Activated naive CD4-positive, alpha-beta T cell treated with anti-CD3 and anti-CD28 coated beads, Interleukin-2, amount 50 U/mL, for 72 hours (primary cell): ENCODE measurements around the gene COA1. TPM values are rescaled to one million over a fixed set of nuclear protein-coding genes. Genes with fewer than 3 reads are reported as not detected.
"Not testable (repeated sequence)": the region's sequence is repeated elsewhere in the genome, so short reads cannot be mapped to it uniquely, and the experiment has no call there.

Experiments
- ATAC-seq, 2 donors: fragments of 150-1000 bp; cut with Tn5 transposase; 2 replicates each; pipeline ENCODE4 v1.10.0; 2021; ENCODE audit warnings: mild to moderate bottlenecking in 2 of 2, moderate library complexity in 2 of 2
- DNase-seq, 2 donors: peaks; one replicate each; pipeline ENCODE4 v3.0.0; 2021 to 2022; ENCODE audit warnings: low spot score in 2 of 2
- H3K27ac Mint-ChIP-seq, 2 donors: one replicate each; pipeline ENCODE4 v1.8.0; 2022; ENCODE audit warnings: mild to moderate bottlenecking in 2 of 2, mixed read lengths in 2 of 2
- H3K36me3 Mint-ChIP-seq, 2 donors: one replicate each; pipeline ENCODE4 v1.8.0; 2022; ENCODE audit warnings: mixed read lengths in 2 of 2
- H3K9me3 Mint-ChIP-seq, 2 donors: one replicate each; pipeline ENCODE4 v1.8.0; 2022; ENCODE audit warnings: mixed read lengths in 2 of 2
- total RNA-seq, 2 donors: library from RNA; stranded (reverse); gene quantifications; one replicate each; pipeline ENCODE4 v1.2.3, GENCODE V29; 2022

Gene COA1
- total RNA-seq, 2 donors from 2014 or later: 31.9 to 72.4 TPM

DNA sequence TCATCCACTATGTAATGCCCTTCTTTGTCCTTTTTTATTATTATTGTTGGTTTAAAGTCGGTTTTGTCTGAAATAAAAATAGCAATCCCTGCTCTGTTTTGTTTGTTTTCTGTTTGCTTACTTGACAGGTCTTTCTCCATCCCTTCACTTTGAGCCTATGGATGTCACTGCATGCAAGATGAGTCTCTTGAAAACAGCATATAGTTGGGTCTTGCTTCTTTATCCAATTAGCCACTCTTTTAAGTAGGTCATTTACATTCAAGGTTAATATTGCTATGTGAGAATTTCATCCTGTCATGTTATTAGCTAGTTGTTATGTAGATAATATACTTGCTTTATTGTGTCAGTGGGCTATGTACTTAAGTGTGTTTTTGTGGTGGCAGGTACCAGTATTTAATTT is 25.8 kb downstream of the COA1 start:
- Mint-ChIP-seq H3K36me3 (peaks cover 10 to 32% of the 10 kb centered on the region in 2 donors), H3K9me3 (peaks cover 0 to 3% of the 10 kb centered on the region in 2 donors), H3K27ac (no peak overlapping the region)
- no peak for ATAC-seq
- no peak for DNase-seq

DNA sequence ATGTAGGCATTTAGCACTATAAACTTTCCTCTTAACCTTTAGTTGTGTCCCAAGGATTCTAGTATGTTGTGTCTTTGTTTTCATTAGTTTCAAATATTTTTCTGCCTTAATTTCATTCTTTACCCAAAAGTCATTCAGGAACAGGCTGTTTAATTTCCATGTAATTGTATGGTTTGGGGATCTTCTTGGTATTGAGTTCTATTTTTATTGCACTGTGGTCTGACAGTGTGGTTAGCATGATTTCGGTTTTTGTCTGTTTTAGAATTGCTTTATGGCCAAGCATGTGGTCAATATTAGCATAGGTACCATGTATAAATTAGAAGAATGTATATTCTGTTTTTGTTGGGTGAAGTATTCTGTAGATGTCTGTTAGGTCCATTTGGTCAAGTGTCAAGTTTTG is 26.3 kb downstream of the COA1 start:
- Mint-ChIP-seq H3K9me3 (no peaks in the 10 kb centered on the region), H3K27ac (no peak overlapping the region), H3K36me3 (peaks cover 10 to 26% of the 10 kb centered on the region in 2 donors)
- ATAC-seq: no peak
- DNase-seq: no peak

DNA sequence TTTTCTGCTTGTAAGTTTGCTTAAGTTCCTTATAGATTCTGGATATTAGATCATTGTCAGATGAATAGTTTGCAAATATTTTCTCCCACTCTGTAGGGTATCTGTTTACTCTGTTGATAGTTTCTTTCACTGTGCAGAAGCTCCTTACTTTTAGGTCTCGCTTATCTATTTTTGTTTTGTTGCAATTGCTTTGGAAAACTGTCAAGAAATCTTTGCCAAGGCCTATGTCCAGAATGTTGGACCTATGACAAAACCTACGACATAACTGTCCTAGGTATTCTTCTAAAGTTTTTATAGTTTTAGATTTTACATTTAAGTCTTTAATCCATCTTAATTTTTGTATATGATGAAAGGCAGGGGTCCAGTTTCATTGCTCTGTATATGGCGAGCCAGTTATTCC is 27.4 kb downstream of the COA1 start:
- no peak for DNase-seq
- H3K36me3 Mint-ChIP-seq: peaks cover 10 to 16% of the 10 kb centered on the region in 2 donors
- no peaks in the 10 kb centered on the region for H3K9me3 Mint-ChIP-seq

DNA sequence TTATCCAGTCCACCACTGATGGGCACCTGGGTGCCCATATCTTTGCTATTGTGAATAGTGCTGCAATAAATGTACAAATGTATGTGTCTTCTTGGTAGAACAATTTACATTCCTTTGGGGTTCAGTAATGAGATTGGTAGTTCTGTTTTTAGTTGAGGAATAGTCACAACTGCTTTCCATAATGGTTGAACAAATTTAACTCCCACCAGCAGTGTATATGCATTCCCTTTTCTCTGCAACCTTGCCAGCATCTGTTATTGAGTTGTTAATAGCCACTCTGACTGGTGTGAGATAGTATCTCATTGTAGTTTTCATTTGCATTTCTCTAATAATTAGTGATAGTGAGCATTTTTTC is 27.8 kb downstream of the COA1 start:
- ATAC-seq: no peak
- H3K36me3 Mint-ChIP-seq: peaks cover 10 to 16% of the 10 kb centered on the region in 2 donors
- DNase-seq: no peak
- no peak overlapping the region for H3K27ac Mint-ChIP-seq
- H3K9me3 Mint-ChIP-seq: no peaks in the 10 kb centered on the region

More for the DNA sequence above, 27.4 kb downstream of the COA1 start:
- H3K27ac Mint-ChIP-seq: no peak overlapping the region
- no peak for ATAC-seq

DNA sequence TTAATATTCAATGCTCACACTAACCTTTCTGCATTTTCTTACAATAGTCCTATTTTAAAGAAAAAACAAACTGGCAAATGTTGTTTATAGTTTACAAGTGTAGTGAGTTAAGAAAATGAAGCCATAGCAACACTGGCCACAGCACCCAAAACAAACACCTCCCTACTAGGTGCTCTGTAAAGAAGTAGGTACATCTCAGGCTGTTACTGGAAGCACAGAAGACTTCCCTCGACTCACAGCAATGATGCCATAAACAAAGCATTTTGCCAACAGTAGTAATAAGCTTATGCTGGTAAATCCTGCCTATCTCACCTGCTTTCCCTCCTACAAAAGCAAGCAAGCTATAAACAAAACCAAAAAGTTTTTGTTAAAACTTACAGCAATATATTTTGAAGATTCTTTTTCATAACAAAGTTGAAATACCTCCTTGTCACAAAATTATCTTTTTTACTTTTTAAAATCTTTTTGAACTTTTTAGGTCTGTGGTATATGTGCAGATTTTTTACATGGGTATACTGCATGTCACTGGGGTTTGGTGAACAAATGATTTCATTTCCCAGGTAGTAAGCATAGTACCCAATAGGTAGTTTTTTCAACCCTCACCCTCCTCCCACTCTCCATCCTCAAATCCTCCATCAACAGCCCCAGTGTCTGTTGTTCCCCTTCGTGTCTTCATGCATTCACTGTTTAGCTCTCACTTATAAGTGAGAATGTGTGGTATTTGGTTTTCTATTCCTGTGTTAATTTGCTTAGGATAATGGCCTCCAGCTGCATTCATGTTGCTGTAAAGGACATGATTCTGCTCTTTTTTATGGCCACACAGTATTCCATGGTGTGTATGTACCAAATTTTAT is 28.4 kb downstream of the COA1 start:
- no peaks in the 10 kb centered on the region for H3K9me3 Mint-ChIP-seq
- peak overlapping the region in 1 of 2 donors; percentile 9 for H3K27ac Mint-ChIP-seq
- H3K36me3 Mint-ChIP-seq: peaks cover 10 to 15% of the 10 kb centered on the region in 2 donors
- DNase-seq: no peak
- ATAC-seq: peak in 1 of 2 donors; percentile 41

DNA sequence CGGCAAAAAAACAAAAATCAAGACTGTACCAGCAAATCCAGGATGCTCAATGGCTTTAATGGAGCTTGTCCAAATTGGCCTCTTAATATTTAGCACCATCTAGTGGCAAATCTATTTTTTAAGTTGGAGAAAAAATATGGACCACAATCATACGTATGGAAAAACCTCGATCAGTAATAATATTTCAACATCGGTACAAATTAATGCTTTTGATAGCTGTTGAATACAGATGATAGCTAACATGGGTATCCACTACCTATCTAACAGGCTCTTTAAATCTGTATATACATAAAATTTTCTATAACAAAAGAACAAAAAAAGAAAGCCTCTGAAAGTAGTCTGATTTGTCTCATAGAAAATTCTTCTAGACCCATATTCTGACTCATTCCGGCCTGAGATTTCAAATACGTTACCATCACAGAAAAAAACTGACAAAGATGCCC is 29.2 kb downstream of the COA1 start:
- DNase-seq (no peak), ATAC-seq (peak; percentile 33 to 62)
- H3K27ac Mint-ChIP-seq: no peak overlapping the region
- H3K9me3 Mint-ChIP-seq: no peaks in the 10 kb centered on the region
- H3K36me3 Mint-ChIP-seq: peaks cover 8 to 10% of the 10 kb centered on the region in 2 donors

DNA sequence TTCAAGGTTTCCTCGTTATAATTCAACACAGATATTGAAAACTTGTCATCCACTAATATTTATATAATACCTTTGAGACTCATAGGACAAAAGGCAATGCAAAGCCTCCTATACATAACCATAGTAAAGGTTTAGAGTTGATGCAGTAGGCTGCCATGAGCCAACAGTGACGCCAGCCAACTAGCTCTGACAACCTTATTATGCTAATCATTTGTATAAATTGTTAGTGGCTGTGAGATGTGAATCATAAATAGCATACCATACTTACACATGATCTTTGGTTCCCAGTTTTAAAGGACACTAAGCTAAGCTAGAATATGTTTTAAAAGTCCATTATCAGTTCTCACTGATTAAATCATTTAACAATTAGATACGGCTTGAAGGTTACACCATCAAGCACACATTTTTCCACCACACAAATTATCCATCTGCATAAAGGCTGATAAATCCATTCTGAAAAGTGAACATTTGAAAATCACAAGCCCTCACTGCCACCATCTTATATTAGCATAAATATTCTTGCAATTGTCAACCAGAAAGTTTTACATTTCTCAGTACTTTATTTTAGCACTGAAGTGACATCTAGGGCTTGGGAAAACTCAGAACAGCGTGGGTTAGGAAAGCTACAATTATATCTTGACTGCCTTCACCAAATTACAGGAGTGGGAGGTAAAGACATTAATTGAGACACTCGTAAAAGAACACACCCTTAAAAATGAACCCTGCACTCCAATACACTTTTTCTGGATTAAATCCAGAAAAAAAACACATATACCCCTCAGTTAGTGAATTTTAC is 30.7 kb downstream of the COA1 start:
- no peak overlapping the region for H3K27ac Mint-ChIP-seq
- peak in 1 of 2 donors; percentile 48 for ATAC-seq
- H3K36me3 Mint-ChIP-seq: no peaks in the 10 kb centered on the region
- no peaks in the 10 kb centered on the region for H3K9me3 Mint-ChIP-seq
- DNase-seq: no peak

DNA sequence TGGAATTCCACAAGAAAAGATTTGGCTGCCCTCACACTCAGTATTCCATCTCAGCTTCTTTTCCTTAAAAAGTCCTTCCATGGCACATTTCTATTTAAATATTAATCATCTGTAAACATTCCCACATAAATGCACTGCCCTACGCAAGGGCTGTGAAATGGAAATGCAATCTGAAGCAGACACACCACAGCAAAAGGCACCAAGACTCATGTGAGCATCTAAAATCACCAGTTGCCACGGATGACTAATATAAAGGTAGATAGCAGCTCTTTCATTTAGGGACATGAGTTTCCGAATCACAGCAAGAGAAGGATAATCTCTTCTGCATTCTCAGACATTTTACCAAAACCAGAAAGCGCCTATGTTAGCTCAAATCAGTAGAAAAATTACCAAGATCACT is 31.6 kb downstream of the COA1 start:
- DNase-seq (no peak), ATAC-seq (peak; percentile 65 to 76)
- H3K27ac Mint-ChIP-seq: peak overlapping the region in 1 of 2 donors; percentile 33
- H3K9me3 Mint-ChIP-seq: no peaks in the 10 kb centered on the region
- H3K36me3 Mint-ChIP-seq: no peaks in the 10 kb centered on the region

DNA sequence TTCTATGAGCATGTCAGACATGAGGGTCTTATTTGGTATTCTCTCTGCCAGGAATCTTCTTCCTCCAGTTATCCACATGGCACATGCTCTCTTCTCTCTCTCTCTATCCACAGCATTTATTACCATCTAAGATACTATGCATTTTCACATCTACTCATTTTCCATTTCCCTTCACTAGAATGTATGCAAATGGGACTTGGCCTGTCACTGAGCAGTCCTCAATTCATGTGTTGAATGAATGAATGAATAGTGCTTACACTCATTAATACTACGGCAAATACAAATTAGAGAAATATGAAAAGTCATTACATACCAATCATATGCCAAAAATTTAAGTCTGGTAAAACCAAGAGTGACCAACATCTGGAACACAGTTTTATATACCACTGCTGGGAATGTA is 34.0 kb downstream of the COA1 start:
- no peak for ATAC-seq
- H3K27ac Mint-ChIP-seq: no peak overlapping the region
- no peak for DNase-seq
- H3K9me3 Mint-ChIP-seq: no peaks in the 10 kb centered on the region
- H3K36me3 Mint-ChIP-seq: no peaks in the 10 kb centered on the region

DNA sequence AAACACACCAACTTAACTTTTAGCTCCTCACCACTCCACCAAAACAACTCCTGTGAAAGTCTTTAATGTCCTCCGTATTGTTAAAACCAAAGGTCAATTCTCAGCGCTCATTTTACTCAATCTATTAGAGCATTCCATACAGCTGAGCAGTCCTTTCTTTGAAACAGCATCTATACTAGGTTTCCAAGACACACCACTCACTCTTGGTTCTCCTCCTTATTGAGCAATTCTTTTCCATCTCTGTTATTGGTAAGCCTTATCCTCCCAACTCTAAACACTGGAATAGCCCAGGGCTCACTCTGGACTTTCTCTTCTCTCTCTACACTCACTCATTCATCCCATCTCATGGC is 34.9 kb downstream of the COA1 start:
- H3K36me3 Mint-ChIP-seq: peaks cover 0 to 5% of the 10 kb centered on the region in 2 donors
- no peak for DNase-seq
- no peaks in the 10 kb centered on the region for H3K9me3 Mint-ChIP-seq
- no peak overlapping the region for H3K27ac Mint-ChIP-seq
- no peak for ATAC-seq

DNA sequence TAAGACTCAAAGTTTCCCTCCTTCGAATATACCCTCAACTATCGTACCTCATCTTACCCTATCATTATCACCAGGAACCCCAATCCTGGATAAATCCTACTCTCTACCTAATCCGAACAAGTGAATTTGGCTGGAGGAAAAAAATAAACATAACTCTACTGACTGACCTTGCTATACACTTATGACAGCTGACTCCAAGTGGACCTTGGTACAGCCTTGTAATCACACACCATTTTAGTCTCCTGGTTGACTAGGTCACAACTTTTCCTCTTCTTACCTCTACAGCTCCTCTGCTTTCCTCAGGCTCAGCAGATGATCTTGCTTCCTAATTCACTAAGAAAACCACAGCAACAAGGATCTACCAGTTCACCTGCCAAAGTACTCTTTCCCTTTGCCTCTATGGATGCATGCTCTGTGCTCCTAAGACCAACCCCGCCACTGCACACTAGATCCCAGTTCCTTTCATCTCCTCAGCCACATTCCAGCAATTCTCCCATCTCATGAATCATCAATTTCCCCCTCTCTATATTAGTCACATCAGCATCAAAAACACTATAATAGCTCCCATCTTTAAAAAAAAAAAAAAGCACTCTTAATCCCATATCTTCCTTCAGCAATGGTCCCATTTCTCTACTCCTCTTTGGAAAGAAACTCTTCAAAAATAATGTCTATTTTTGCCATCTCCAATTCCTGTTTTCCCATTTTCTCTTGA is 35.5 kb downstream of the COA1 start:
- peaks cover 0 to 9% of the 10 kb centered on the region in 2 donors for H3K36me3 Mint-ChIP-seq
- no peak overlapping the region for H3K27ac Mint-ChIP-seq
- no peaks in the 10 kb centered on the region for H3K9me3 Mint-ChIP-seq
- no peak for ATAC-seq
- no peak for DNase-seq

DNA sequence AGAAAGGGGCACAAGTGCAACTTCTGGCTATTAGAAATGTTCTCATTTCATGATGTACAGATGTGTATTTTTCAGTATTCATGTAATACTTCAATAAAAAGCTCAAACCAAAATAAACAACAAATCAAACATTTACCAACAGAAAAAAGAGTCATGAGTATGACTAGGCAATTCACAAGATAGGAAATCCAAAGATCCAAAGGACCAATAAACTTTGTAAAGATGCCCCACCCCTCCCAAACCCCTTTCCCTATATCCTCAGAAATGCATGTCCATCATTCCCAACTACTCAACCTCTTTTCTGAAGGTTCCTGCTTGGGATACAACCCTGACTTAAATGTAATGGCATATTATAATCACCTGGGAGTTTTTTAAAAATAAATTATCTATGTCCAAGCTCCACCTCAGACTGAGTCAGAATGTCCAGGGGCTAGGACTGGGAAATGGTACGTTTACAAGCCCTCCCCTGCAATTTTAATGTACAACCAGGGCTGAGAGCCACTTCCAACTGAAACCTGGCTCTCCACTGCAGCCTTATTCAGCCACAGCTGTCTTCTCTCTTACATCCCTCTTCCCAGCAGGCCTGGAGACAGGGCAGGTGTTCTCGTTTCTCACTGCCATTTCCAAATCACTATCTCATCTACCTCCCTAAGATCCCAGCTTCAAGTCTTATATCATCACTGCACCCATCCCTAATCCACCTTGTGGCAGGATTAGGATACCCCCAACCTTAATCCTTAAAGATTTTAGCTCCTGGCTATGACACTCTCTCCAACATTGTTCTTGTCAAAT is 36.5 kb downstream of the COA1 start:
- ATAC-seq (no peak), DNase-seq (no peak)
- Mint-ChIP-seq H3K36me3 (peaks cover 0 to 20% of the 10 kb centered on the region in 2 donors), H3K9me3 (peaks cover 0 to 3% of the 10 kb centered on the region in 2 donors), H3K27ac (no peak overlapping the region)

DNA sequence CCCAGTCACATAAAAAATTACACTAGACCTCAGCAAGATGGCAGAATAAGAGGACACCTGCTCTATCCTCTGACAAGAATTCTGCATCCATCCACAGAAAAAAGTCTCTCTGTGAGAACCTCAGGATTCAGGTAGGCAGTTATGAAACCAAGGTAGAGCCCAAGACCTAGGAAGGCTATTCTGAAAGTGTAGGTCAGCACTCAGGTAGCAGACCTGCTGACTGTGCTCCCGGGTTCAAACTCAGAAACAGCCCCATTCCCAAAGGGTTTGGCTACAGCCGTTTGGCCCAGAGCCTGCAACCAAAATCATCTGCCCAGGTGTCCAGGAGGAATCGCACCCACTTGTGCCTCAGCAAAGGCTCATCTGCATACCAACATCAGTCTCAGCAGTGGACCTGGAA is 37.7 kb downstream of the COA1 start:
- ATAC-seq: no peak
- H3K36me3 Mint-ChIP-seq: peaks cover 5 to 27% of the 10 kb centered on the region in 2 donors
- H3K9me3 Mint-ChIP-seq: peaks cover 5 to 8% of the 10 kb centered on the region in 2 donors
- no peak overlapping the region for H3K27ac Mint-ChIP-seq
- no peak for DNase-seq

DNA sequence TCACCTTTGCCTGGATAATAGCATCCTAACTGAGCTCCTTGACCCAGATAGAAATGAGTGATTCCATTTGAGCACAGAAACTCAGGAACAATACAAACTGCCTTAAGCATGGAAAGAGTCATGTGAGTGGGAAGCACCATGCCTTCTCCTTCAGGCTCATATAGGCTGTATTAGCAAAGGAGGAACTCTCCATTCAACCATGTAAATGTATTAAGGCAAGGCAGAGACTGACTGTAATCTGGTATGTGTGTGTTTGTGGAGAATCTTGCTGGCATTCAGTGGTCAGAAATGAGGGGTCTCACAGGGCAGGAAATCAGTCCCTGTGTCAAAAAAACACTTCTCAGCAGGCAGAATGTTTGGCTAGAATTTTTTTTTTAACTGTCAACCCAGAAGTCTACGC is 40.2 kb downstream of the COA1 start:
- DNase-seq (no peak), ATAC-seq (no peak)
- peaks cover 5 to 43% of the 10 kb centered on the region in 2 donors for H3K36me3 Mint-ChIP-seq
- H3K27ac Mint-ChIP-seq: peak overlapping the region in 1 of 2 donors; percentile 71
- peaks cover 5 to 8% of the 10 kb centered on the region in 2 donors for H3K9me3 Mint-ChIP-seq

DNA sequence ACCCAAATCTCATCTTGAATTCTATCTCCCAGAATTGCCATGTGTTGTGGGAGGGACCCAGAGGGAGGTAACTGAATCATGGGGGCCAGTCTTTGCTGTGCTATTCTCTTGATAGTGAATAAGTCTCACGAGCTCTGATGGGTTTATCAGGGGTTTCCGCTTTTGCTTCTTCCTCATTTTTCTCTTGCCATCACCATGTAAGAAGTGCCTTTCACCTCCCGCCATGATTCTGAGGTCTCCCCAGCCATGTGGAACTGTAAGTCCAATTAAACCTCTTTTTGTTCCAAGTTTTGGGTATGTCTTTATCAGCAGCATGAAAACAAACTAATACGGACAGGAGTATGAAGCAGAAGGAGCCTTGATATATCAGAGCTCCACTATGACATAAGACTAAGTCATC is 41.5 kb downstream of the COA1 start:
- ATAC-seq, H3K9me3 Mint-ChIP-seq: not testable (repeated sequence)

DNA sequence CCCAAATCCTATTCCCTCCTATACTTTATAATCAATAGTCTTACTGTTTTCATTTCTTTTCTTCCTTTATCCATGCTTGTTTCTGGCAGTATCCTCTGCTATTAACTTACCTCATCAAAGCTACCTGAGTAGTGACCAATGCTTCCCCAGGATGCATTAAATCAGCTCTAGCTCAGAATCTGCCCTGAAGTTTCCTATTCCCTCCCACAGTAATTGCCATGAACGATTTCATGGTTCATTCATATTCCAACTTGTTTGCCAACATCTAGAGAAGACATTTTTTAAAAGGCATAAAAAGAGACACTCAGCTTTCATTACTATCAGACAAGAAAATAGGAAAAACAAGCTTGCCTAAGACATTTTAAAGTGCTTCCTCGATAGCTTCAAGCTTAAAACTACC is 42.3 kb downstream of the COA1 start:
- Mint-ChIP-seq H3K9me3 (peaks cover 5 to 10% of the 10 kb centered on the region in 2 donors), H3K36me3 (peaks cover 5 to 50% of the 10 kb centered on the region in 2 donors)
- no peak for DNase-seq

More for the DNA sequence above, 41.5 kb downstream of the COA1 start:
- DNase-seq, H3K27ac Mint-ChIP-seq: not testable (repeated sequence)
- H3K36me3 Mint-ChIP-seq: peaks cover 5 to 50% of the 10 kb centered on the region in 2 donors

More for the DNA sequence above, 42.3 kb downstream of the COA1 start:
- ATAC-seq: no peak
- no peak overlapping the region for H3K27ac Mint-ChIP-seq
